Hematopoietic multipotent progenitor cell treated with erythropoietin and hydrocortisone succinate and interleukin-3 and kit ligand, for 8 days (in vitro differentiated cells): ENCODE measurements around the gene RFT1.
A peak's percentile ranks its signal among the peaks of the same experiment; 100 is the strongest.

Experiments used
- DNase-seq: peaks from one replicate; pipeline ENCODE4 v3.0.0-alpha.2; 2015

The RFT1 gene

DNA sequence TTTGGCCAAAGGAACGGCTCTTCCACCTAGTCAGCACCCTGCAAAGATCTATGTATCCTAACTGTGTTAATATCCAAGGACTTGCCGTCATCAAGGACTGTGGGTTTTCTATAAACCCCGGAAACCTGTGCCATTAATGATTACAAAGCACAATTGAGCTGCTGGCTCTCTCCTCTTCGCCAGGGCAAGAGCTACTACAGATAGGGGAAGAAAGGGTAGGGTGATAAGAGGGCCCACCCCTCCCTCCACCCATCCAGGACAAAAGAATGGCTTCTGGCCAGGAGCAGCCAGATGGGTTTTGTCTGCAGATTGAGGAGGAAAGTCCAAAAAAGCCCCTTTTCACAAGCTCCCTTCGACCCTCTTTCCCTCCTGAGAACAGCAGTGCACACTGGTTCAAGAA lies 9.9 kb downstream of the RFT1 start:
- DNase-seq = peak; percentile 92

DNA sequence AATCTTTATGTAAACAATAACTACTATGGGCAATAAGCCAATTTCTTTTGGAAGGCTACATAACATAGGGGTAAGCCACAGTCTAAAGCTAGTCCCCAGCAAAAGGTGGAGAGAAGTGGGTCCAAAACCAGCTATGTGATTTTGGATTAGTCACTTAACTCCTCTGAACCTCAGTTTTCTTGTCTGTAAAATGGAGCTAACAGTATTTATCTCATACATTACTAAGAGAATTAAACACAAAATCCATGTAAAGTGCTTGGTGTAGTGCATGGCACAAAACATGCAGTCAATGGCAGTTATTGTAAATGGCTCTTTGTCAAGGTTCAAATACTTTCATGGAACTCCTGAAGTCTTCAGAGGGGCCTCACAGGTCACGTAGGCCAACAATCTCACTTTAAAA lies 13.3 kb downstream of the RFT1 start:
- no peak for DNase-seq

DNA sequence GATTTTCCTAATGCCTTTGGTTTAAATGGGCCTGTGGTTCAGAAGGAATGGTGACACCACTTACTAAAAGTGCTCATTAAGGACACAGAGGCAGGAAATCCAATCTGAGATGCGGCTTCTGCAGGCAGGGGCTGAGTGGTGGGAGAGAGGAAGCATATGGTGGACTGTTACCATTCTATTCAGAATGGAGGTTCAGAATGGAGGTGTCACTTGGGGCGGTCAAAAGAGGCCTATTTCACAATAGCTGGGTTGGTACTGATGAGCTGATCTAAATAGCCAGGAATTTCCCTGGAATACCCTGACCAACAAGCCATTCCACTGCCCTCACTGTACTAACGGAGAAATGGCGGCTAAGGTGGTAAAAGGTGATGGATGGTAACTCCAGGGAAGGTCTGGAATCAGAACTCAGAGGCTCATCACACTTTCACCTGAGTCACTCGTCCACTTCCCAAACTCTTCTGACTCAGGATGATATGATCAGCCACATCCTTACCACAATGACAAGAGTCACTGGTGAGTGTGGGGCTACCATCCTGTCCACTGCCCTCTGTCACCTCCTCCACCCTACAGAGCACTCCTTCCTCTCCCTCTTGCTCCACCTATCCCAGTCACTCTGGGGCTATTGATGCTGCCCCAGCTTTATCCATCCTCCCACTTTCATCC lies 15.7 kb downstream of the RFT1 start:
- peak; percentile 46 for DNase-seq

DNA sequence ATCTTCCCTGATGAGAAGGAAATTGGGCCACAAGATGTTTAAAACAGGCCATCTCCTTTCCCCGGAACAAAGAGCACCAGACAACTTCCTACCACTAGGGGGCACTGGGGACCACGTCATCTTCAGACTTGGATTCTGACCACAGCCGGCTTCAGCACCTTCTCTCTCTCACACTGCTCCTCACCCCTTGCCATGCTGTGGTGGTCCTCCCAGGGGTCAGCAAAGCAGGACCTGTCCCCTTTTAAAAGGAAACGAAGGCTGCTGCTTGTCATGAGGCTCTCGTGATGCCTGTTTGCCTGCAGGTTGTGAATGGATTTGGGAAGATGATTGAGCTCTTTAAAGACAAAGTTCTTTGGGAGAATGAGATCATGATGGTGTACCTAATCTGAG lies 16.2 kb downstream of the RFT1 start:
- DNase-seq = peak; percentile 85

DNA sequence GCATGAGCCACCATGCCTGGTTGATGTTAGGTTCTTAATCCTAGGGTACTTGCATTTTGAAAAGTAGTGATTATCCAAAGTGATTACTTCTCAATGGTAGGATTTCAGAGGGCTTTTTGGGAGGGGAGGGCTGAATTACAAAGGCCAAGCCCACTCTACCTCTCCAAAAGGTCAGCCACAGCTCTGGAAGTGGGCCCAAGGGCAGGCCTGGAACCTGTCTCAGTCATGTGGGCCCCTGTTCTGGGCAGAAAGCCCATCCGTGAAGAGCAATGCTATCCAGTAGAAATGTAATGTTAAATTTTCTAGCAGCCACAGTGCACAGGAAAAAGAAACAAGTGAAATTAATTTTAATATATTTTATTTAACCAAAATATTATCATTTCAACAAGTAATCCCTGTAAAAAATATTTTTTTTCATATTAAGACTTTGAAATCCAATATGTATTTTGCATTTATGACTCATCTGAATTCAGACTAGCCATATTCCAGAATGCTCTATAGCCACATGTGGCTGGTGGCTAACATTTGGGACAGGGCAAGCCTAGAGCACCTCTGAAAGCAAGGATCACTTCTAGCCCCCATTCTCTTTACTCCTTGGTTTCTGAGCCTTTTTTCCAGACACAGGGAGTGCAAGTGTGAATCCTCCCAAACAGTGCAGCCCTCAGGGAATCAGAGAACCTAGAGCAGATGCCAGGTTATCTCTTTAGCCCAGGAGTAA lies 16.8 kb downstream of the RFT1 start:
- no peak for DNase-seq

DNA sequence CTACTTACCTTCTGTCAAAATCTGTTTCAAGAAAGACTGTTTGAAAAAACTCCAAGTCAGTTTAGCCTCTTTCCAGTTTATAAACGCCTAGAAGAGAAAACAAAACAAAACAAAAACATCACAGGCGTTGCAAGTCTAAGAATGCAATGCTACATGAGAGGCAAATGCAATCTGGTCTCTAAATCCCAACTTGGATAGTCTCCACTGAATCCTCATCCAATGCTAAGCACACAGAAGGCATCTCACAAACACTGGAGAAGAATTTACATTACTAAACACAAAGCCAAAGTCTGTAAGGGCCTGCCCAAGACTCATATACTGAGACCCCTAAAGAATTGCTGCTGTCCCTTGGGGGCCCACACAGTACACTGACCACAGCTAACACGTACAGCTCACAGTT lies 18.4 kb downstream of the RFT1 start:
- no peak for DNase-seq

DNA sequence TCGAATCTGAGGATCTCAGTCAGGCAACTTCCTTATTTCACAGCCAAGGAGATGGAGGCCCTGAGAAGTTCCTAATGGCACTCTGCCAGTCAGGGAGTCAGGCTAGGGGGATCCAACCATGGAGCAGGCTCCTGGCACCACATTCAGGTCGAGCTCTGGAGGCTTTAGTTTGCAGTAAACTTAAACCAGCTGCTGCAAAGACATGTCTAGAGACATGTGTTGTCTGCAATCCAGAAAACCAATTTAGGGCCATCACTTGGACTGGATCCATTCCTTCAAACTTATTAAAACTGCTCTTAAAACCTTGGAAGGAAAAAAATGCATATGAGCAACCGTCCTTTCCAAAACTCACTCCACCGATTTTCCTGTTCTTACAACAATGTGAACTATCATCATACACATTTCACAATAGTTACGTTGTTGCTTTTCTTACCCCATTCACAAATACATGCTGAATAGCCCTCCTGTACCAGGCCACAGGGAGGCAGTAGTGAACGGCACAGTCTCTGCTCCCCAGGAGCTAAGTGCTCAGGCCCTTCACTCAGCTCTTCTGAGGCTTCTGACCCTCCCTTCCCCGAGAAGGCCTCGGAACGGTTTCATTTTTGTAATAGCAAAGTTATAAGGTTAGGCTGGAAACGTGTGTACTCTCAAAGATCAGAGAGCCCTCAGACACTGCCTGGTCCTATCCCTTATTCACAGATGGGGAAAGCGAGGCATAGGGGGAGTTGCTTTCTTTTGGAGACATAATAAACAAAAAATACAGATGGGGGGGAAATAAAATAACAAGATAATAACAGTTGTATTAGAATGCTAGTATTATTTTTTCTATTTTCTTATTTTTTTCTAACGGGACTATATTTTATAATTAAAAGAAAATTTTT lies 20.1 kb downstream of the RFT1 start:
- peak; percentile 64 for DNase-seq

DNA sequence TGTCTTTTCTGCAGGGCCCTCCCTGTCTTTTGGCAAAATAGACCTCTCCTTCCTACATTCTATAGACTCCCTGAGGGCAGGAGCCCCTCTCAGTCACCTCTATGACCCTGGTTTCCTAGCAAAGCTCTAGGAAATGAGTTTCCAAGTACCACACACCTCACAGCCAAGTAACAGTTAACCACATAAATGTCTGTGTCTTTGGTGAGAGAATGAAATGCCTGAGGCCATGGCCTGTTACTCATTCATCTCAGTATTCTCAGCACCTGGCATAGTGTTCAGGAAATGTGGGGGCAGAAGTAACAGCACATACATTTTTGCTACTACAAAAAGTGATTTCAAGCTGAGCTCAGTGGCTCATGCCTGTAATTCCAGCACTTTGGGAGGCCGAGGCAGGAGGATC lies 21.0 kb downstream of the RFT1 start:
- DNase-seq = no peak

DNA sequence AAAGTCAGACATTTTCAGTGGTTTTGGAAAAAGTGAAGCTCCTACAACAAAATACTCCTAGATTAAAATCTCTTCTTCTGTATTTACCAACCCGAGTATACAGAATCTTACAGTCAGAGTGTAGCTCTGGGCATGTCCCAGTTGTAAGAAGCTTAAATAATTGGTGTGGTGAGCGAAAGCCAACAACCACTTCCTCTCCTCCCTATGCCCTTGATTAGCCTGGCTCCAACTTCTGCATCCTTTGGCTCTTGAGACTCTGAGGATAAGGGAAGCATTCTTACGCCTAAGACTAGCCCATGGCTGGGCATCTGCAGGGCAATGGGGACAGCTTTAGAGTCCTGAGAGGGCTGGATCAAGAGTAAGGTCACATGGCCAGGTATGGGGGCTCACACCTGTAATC lies 25.5 kb downstream of the RFT1 start:
- no peak for DNase-seq

DNA sequence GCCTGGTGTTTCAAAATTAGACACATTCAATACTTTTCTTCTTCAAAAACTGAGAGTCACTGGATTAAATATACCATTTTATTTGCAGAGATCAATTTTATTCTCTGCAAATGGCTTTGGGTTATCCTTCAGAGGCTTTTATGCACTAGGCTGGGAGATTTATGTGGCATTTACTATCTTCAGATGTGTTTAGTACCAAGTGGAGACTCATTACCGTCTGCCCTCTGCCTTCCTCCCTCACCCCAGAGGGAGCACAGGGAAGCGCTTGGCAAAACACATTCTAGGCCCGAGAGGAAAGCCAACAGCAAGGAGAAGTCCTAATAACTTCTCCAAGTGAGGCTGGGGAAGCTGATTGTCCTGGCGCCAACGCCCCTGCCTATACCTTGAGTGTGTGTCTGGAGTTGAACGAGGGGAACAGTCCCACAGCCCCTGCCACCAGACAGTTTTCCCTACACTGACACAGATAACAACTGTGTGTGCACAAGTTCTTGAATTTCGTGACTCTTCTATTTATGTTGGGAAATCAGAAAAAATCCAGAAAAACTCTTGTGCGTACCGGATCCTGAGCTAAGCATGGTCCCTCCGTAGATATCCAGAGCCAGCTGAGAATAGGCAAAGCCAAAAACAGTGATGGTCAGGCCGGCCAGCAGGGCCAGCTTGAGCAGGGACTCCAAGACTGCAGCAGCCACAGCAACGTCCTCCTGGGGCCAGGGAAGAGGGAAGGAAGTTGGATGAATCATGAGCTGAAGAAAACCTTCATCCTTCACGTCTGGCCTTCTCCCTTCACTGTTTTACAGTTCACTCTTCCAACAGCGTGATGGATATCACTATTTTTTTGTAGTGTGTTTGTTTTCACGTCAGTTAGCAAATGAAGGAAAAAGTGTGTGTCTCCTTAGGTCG lies 26.6 kb downstream of the RFT1 start:
- no peak for DNase-seq

DNA sequence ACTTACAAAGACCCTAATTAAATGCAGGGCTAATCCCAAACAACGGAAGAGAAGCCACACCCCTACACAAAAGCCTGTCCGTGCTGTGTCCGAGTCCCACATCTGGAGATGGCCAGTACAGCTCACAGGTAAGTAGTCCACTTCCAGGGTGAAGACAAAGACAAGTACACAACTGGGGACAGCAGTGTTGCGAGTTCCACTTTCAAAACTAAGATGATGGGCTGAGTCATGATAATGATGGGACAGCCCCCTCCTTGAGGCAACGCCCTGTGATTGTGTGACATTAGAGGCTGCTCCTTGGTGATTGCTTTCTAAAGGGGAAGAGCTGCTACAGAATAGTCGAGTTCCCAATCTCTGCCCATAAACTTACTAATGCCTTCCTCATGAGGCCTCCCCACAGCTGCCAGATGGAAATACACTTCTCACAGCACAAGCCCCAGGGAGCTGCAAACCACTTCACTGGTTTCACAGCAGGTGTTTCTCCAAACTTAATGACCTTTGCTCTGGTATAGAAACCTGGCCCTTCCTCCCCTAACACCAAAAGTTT lies 27.6 kb downstream of the RFT1 start:
- peak; percentile 80 for DNase-seq

DNA sequence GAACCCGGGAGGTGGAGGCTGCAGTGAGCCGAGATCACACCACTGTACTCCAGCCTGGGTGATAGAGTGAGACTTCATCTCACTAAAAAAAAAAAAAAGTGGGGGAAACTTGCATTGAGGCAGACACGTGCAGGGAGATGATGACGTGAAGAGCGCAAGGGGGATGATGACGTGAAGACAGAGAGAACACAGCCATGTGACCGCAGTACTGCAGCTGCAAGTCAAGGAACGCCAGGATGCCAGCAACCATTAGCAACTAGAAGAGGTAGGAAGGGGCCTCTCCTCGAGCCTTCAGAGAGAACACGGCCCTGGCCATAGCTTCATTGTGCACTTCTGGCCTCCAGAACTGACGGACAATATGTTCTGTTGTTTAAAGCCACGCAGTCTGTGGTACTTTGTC lies 28.3 kb downstream of the RFT1 start:
- DNase-seq = no peak

DNA sequence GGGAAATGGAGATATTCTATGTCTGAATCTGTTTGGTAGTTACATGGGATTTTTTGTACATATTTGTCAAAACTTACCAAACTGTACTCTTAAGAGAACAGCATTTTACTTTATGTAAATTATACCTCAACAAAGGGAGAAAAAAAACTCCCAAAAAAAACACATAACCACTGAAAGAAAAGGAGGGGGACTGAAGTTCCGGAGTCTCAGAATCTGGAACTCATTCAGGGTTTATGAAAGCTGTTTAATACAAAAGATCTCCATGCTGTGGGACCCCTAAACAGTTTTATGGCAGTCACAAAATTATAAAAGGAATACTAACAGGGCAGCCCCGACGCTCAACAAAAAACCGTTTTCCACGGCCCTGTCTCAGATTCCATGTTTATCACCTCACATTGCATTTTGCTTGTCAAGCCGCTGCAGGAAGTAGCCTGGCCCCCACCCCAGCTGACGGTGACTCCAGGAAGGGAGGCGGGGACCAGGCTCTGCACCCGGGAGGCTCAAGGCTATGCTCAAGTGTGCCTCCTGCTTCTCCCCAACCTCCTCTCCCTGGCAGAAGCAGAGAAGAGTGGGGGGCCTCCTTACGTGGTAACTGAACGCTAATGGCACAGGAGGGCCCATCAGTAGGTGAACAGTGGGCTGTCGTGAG lies 29.3 kb downstream of the RFT1 start:
- no peak for DNase-seq

DNA sequence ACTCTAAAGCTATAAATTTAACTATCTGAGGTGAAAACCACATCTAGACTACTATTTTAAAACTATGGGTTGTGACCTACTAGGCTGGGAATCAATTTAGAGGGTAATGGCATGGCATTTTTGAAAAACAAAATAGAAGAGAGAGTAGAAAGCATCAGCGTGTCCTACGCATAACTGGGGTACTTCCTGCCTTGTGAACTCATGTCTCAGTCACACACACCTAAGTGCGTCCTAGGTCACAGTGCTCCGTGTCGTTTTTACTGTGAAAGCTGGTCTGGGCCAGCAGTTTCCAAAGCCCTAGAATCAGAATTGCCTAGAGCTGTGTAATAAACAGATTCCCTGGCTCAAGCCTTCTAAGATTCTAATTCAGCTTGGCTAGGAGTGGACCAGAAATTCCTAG lies 32.3 kb downstream of the RFT1 start:
- no peak for DNase-seq

DNA sequence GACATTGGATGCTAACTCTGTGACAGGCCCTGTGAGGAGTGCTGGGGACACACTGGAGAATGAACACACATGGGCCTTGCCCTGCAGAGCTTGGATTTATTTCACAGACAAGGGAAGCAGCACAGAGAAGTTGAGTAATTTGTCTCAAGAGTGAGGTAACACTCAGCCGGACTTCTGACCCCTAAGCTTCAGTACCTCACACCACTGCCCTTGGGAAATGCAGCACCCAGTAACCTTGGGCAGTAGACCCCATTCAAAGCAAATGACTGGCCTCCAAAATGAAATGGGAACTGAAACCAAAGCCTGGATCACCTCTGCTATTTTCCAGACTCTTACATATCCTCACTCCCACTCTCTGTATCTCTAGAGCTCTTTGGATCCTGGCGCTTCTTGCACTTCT lies 37.3 kb downstream of the RFT1 start:
- DNase-seq = no peak

DNA sequence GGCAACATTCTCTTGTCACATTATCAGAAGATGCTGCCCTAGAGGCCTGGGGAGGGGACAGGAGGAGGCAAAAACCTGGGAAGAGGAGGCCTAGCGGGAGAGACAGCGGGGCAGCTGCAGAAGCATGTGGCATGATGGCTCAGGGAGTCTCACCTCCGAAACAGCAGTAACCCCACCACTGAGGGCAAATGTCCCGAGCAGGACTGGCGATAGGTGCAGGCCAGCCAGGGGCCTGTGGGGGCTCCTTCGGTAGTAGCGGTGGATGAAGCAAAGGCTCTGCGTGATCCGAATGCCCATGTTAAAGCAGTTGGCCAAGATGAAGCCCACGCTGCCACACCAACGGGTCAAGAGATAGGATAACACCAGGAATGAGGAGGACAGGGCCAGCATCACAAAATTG lies 38.0 kb downstream of the RFT1 start:
- no peak for DNase-seq

DNA sequence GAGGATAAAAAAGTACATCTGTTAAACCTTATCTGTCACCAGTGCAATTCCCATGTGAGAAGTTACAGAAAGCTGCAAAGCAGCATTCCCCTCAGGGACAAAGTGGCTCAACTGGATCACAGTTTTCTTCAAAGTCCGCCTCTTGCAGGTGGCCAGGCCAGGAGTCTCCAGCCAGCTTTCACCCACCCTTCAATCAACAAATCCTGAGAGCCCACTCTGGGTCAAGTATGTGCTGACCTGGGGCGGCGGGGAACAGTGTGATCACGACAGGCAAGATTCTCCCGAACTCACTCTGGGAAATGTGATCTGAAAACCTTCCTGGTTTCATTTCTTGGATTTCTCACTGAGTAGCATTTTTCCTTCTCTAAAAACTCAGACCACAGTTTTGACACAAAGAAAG lies 39.2 kb downstream of the RFT1 start:
- no peak for DNase-seq

DNA sequence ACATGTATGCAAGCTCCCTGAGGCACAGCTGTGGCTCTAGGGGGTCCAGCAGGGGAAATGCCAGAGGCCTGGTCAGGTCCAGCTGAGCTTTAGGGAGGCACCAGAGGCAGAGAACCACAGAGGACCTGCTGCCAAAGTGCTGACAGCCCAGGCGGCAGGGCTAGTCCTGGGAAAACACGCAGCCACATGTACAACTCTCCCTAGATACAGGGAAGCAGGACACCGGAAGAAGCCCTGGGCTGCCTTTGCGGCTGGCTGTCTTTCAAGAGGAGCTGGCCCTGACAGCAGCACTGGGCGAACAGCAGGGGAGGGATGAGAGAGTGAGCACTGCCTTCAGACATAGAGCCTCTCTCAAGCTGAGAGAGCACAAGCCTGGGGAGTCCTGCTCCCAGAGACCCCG lies 40.7 kb downstream of the RFT1 start:
- DNase-seq = no peak

DNA sequence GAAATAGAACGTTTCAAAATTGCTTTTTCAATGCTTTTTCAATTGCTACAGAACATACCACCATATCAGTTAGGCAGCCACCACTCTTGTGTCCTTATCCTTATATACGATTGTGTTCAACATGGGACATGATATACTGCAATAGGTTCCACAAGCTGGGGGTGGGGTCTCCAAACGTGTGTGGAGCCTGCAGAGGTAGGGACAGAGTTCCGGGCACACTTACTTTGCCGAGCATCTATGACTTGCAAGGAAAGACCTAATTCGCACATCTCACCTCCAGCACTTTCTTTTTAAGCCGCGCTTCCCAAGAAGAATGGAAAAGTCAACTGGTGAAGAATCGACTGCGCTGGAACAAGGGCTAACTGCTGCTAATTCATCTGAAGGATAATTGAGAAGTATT lies 44.8 kb downstream of the RFT1 start:
- DNase-seq = no peak

DNA sequence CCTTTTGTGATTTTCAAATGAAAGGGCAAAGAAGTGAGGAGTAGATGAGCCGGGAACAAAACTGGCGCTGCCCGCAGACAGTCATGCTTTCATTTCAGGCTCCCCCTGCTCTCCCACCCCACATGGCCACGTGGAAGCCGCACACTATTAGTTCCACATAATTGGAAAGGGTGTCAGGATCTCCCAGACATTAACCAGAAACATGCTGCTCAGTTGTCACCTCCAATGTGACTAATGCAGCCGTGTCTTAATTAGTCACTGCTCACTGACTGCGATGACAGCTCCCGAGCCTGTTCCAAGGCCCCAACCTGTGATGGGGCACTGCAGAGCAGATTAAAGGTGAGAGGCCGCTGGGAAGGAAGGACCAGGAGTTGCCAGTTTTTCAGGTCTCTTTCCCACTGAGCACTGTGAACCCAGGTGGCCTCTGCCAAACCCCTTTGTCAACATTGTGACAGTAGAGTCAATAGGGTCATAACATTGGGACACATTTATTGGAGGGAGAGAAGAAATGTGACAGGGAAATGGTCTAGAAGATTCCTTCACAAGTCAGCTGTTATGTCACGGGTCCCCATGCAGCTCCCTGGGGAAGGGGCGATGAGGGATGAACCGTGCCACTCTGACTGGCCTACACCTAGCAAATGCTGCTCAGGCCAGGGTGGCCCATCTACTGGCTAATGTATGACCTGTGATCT lies 45.8 kb downstream of the RFT1 start:
- peak; percentile 16 for DNase-seq

DNA sequence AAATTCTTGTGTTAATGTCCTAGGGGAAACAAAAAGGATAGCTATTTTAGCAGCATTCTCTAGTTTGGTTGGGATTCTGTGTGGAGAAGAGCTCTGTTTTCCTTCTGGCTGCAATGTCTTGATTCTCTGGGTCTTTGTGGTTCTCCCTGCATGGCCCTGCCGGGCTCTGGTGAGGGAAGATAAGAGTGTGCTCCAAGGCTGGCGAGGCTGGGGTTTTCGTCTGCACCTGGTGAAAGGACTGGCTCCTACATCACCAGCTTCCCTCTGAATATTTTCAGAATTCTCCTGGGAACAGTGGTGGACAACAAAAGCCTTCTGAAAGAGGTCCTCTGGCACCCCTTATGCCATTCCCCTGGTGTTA lies 46.3 kb downstream of the RFT1 start:
- DNase-seq = peak; percentile 87

DNA sequence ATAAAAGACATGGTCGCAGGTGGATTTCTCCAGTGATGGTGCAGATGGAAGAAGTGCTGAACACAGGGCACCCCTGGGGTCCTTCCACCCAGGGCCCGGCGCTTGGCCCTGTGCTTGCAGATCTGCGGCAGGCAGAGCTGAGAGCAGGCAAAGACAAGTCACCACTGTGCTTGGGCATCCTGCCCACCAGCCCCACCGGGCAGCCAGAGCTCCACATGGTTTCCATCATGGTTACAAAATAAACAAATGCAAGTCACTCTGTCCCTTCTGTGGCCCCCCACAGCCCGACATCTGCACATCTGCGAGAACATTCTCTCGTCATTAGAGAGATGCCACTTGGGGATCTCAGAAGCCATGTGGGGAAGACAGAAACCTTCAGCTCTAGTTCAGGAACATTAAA lies 46.7 kb downstream of the RFT1 start:
- peak; percentile 71 for DNase-seq
